HG03175 (cell line): Measurements from ENCODE around the gene RSPH4A.
"Not testable (repeated sequence)": the region's sequence is repeated elsewhere in the genome, so short reads cannot be mapped to it uniquely, and the experiment has no call there.

Source experiments
- ATAC-seq: cut with Tn5 transposase; IDR thresholded peaks from one replicate; pipeline ENCODE4 v1.9.1; 2021; ENCODE audit warnings: mild to moderate bottlenecking, moderate library complexity; ENCODE audit not compliant: unreplicated experiment

The RSPH4A gene

GRCh38 chr6:116624036-116624805 is 7.9 kb downstream of the RSPH4A start:
- ATAC-seq = no peak

GRCh38 chr6:116625872-116626271 is 9.6 kb downstream of the RSPH4A start:
- no peak for ATAC-seq

GRCh38 chr6:116629563-116629981 is 13.3 kb downstream of the RSPH4A start:
- no peak for ATAC-seq

- ATAC-seq = no peak
Measured at GRCh38 chr6:116631379-116631990, 15.2 kb downstream of the RSPH4A start.

GRCh38 chr6:116633685-116634084 is 17.4 kb downstream of the RSPH4A start:
- ATAC-seq = no peak

- ATAC-seq = no peak
Measured at GRCh38 chr6:116648156-116648555, 31.9 kb downstream of the RSPH4A start.

- ATAC-seq = no peak
Measured at GRCh38 chr6:116649129-116649528, 32.9 kb downstream of the RSPH4A start.

GRCh38 chr6:116651916-116652315 is 35.6 kb downstream of the RSPH4A start:
- ATAC-seq = no peak

GRCh38 chr6:116661594-116661993 is 45.3 kb downstream of the RSPH4A start:
- ATAC-seq = no peak

- no peak for ATAC-seq
Measured at GRCh38 chr6:116662202-116662601, 45.9 kb downstream of the RSPH4A start.

GRCh38 chr6:116663308-116663707 is 47.0 kb downstream of the RSPH4A start:
- ATAC-seq = no peak

GRCh38 chr6:116664169-116664568 is 47.9 kb downstream of the RSPH4A start:
- ATAC-seq = not testable (repeated sequence)

GRCh38 chr6:116665464-116665863 is 49.2 kb downstream of the RSPH4A start:
- ATAC-seq = no peak

GRCh38 chr6:116666869-116667268 is 50.6 kb downstream of the RSPH4A start:
- ATAC-seq = peak; percentile 47

- peak; percentile 40 for ATAC-seq
Measured at GRCh38 chr6:116667623-116668022, 51.3 kb downstream of the RSPH4A start.

GRCh38 chr6:116672306-116672705 is 56.0 kb downstream of the RSPH4A start:
- no peak for ATAC-seq

GRCh38 chr6:116676021-116676420 is 59.7 kb downstream of the RSPH4A start:
- no peak for ATAC-seq

- peak; percentile 90 for ATAC-seq
Measured at GRCh38 chr6:116680880-116681672, 64.8 kb downstream of the RSPH4A start, which contains the start of gene KPNA5. Gene KPNA5 (plus strand): TSS chr6:116681211. CDS start chr6:116681335, 124 bp downstream.

GRCh38 chr6:116682334-116682712 is 66.0 kb downstream of the RSPH4A start:
- ATAC-seq = peak; percentile 47
